HCT116 (cell line): ENCODE data around the gene PREP. TPM values are rescaled to one million over a fixed set of nuclear protein-coding genes. Genes with fewer than 3 reads are reported as not detected.

Experiments used
- ATAC-seq: fragments of 200-7000 bp; cut with Tn5 transposase; 2 replicates; pipeline ENCODE4 v1.9.1; 2020; ENCODE audit warnings: mild to moderate bottlenecking, moderate library complexity
- BruUV-seq: library from RNA; stranded (reverse); fragments of 400-500 nt; replicated peaks from 2 replicates; lab custom pipeline; 2021; lab: Mats Ljungman, UMichigan
- CTCF ChIA-PET: fragments of 300-600 bp; sonication (Branson Sonifier 250); formaldehyde crosslinking; loops from one replicate; lab custom pipeline; 2021; ENCODE audit warnings: antibody characterized with exemption; lab: Charles Lee
- POLR2A ChIA-PET: fragments of 300-600, 350-600 bp; sonication (Branson Sonifier 250); formaldehyde crosslinking; loops from one replicate; lab custom pipeline; 2021; ENCODE audit warnings: antibody characterized with exemption; lab: Charles Lee
- RAD21 ChIA-PET, 2 experiments: fragments of 300-600 bp; sonication (Branson Sonifier 250); formaldehyde crosslinking; loops; one replicate each; lab custom pipeline; 2023; ENCODE audit warnings: low total read pairs in 2 of 2; ENCODE audit not compliant: uncharacterized antibody in 2 of 2, unreplicated experiment in 2 of 2, low non-redundant PET in 1 of 2; lab: Charles Lee
- DNase-seq: peaks from one replicate; pipeline ENCODE4 v3.0.0-alpha.2; 2010; ENCODE audit warnings: low read depth, low spot score
- H2AFZ ChIP-seq: fragments of 200-600 bp; shearing (Covaris generic), sonication (generic); 2 replicates; pipeline ENCODE4 v1.6.1; 2017; ENCODE audit warnings: low read depth, mixed run types, mixed read lengths, antibody characterized with exemption, low read length; ENCODE audit not compliant: poor library complexity, severe bottlenecking
- H3K27ac ChIP-seq: 2 replicates; pipeline ENCODE4 v1.5.1; 2012; ENCODE audit warnings: low read depth, low read length
- H3K27me3 ChIP-seq: fragments of 200-600 bp; sonication (generic); 2 replicates; pipeline ENCODE4 v1.6.1; 2016; ENCODE audit warnings: mixed run types, low read length, mixed read lengths; ENCODE audit not compliant: insufficient read depth
- H3K36me3 ChIP-seq, 2 experiments: fragments of 200-500 bp in 1 of 2; fragments of 200-600 bp in 1 of 2; sonication (Bioruptor generic) in 1 of 2; sonication (generic) in 1 of 2; 2 replicates each; pipeline versions ENCODE4 v1.5.1 to v1.6.1; 2014 to 2016; ENCODE audit warnings: low read length in 2 of 2, inconsistent platforms in 1 of 2, mixed read lengths in 1 of 2, mixed run types in 1 of 2; ENCODE audit not compliant: insufficient read depth in 2 of 2, control insufficient read depth in 1 of 2
- H3K4me1 ChIP-seq, 2 experiments: fragments of 200-600 bp in 1 of 2; sonication (generic) in 1 of 2; 2 replicates each; pipeline versions ENCODE4 v1.5.1 to v1.6.1; 2012 to 2017; ENCODE audit warnings: low read length in 2 of 2, inconsistent platforms in 1 of 2, mild to moderate bottlenecking in 1 of 2, mixed read lengths in 1 of 2, mixed run types in 1 of 2, moderate library complexity in 1 of 2; ENCODE audit not compliant: insufficient read depth in 2 of 2, control insufficient read depth in 1 of 2
- H3K4me2 ChIP-seq: fragments of 200-600 bp; sonication (generic); 2 replicates; pipeline ENCODE4 v1.6.1; 2017; ENCODE audit warnings: mixed run types, low read length, mixed read lengths
- H3K4me3 ChIP-seq, 2 experiments: fragments of 200-600 bp in 1 of 2; sonication (generic) in 1 of 2; replicated peaks in 1 of 2; 2 replicates each; pipeline ENCODE4 v1.5.1; 2011 to 2016; ENCODE audit warnings: low read length in 2 of 2, control low read depth in 1 of 2, low read depth in 1 of 2, mild to moderate bottlenecking in 1 of 2, mixed read lengths in 1 of 2, mixed run types in 1 of 2
- H3K79me2 ChIP-seq: fragments of 200-600 bp; sonication (generic); 2 replicates; pipeline ENCODE4 v1.6.1; 2017; ENCODE audit warnings: mild to moderate bottlenecking, mixed run types, low read length, moderate library complexity, mixed read lengths; ENCODE audit not compliant: insufficient read depth
- H3K9ac ChIP-seq: fragments of 200-600 bp; sonication (generic); 2 replicates; pipeline ENCODE4 v1.6.1; 2016; ENCODE audit warnings: low read length, mixed read lengths
- H3K9me2 ChIP-seq: fragments of 200-600 bp; sonication (generic), shearing (Covaris generic); 2 replicates; pipeline ENCODE4 v1.6.1; 2017; ENCODE audit warnings: mixed run types, mild to moderate bottlenecking, moderate library complexity; ENCODE audit not compliant: insufficient read depth
- H3K9me3 ChIP-seq, 2 experiments: fragments of 200-500 bp in 1 of 2; fragments of 200-600 bp in 1 of 2; sonication (Bioruptor generic) in 1 of 2; sonication (generic) in 1 of 2; 2 replicates each; pipeline ENCODE4 v1.6.1; 2014 to 2017; ENCODE audit warnings: low read length in 2 of 2, mixed read lengths in 2 of 2, inconsistent platforms in 1 of 2, low read depth in 1 of 2, mild to moderate bottlenecking in 1 of 2, mixed run types in 1 of 2, moderate library complexity in 1 of 2; ENCODE audit not compliant: control insufficient read depth in 1 of 2, insufficient read depth in 1 of 2
- H4K20me1 ChIP-seq: fragments of 200-600 bp; sonication (generic), shearing (Covaris generic); 2 replicates; pipeline ENCODE4 v1.6.1; 2017; ENCODE audit warnings: mixed run types, mild to moderate bottlenecking, moderate library complexity; ENCODE audit not compliant: insufficient read depth
- CEBPB ChIP-seq: IDR thresholded peaks from 2 replicates; pipeline ENCODE4 v1.6.1; 2012; ENCODE audit warnings: low read depth
- EGR1 ChIP-seq: IDR thresholded peaks from 2 replicates; pipeline ENCODE4 v1.6.1; 2012; ENCODE audit warnings: low read depth
- MAX ChIP-seq: IDR thresholded peaks from 2 replicates; pipeline ENCODE4 v1.6.1; 2012
- POLR2AphosphoS5 ChIP-seq: IDR thresholded peaks from 2 replicates; pipeline ENCODE4 v1.6.1; 2011; ENCODE audit warnings: mild to moderate bottlenecking, low read depth, low read length, moderate library complexity
- RAD21 ChIP-seq: IDR thresholded peaks from 2 replicates; pipeline ENCODE4 v1.6.1; 2012; ENCODE audit warnings: low read depth, mild to moderate bottlenecking
- REST ChIP-seq: IDR thresholded peaks from 2 replicates; pipeline ENCODE4 v1.6.1; 2012; ENCODE audit warnings: low read depth
- SRF ChIP-seq: IDR thresholded peaks from 2 replicates; pipeline ENCODE4 v1.6.1; 2012; ENCODE audit warnings: low read depth
- ZFX ChIP-seq: fragments of 450-650 bp; IDR thresholded peaks from 2 replicates; pipeline ENCODE4 v1.6.1; 2017
- ZNF274 ChIP-seq: fragments of 200-500 bp; sonication (Bioruptor generic); IDR thresholded peaks from 2 replicates; pipeline ENCODE4 v1.6.1; 2014; ENCODE audit warnings: mild to moderate bottlenecking, low read depth, low read length, inconsistent platforms
- intact Hi-C: fragments of 100-400 bp; cut with micrococcal nuclease; formaldehyde crosslinking; loops from 2 replicates; pipeline ENCODE4 v1.10.0; 2022
- total RNA-seq: library from RNA; stranded (reverse); gene quantifications from one replicate; pipeline ENCODE4 v1.2.1, GENCODE V29; 2021; ENCODE audit not compliant: unreplicated experiment

Gene PREP
- total RNA-seq, 1 experiment from 2014 or later: 53.5 TPM

GRCh38 chr6:105326216-105326615, 76.7 kb downstream of the PREP start:
- H3K27me3 ChIP-seq: no peaks in the 10 kb centered on the region
- BruUV-seq: no TSS peak
- ATAC-seq: peak; percentile 37
- H4K20me1 ChIP-seq: no peaks in the 10 kb centered on the region
- CTCF ChIA-PET: interaction anchor here (1.2 to 1.8 kb wide), 2 partner anchors 9 to 238 kb away, joined by 4 to 17 read pairs; no protein-coding TSS in a partner anchor
- intact Hi-C loops: loop anchor here (2.0 kb wide), 1 partner anchor 77 kb away; the partner anchor contains the start of gene PREP
- 0 out of 2 replicates have a peak, but pooled peaks cover 3% of the 10 kb centered on the region for H3K79me2 ChIP-seq
- peak overlapping the region; percentile 72 for H3K4me2 ChIP-seq
- peak overlapping the region; percentile 84 for H3K27ac ChIP-seq
- H3K36me3 ChIP-seq: no peaks in the 10 kb centered on the region; a peak in 1 of 4 replicates
- no peak overlapping the region for H2AFZ ChIP-seq
- TF ChIP-seq REST (no peak), EGR1 (0 out of 2 replicates have a peak, but pooled peaks have one; percentile 4), SRF (no peak), RAD21 (no peak), POLR2AphosphoS5 (no peak), MAX (no peak), CEBPB (no peak; the same call in 1 of the 2 replicates), ZNF274 (no peak), ZFX (no peak)
- TF ChIP-seq, all 23 proteins: peak for 1
- Histone ChIP-seq H3K4me3 (peak overlapping the region in 1 of 2 experiments; percentile 47; a peak in 3 of 4 replicates), H3K4me1 (peaks cover 57 to 71% of the 10 kb centered on the region in 2 experiments), H3K9ac (peak overlapping the region; percentile 61), H3K9me3 (no peaks in the 10 kb centered on the region), H3K9me2 (no peaks in the 10 kb centered on the region)
- POLR2A ChIA-PET: interaction anchor here (0.5 to 1.3 kb wide), 2 partner anchors 9 to 289 kb away, joined by 3 to 4 read pairs; no protein-coding TSS in a partner anchor
- peak; percentile 56 for DNase-seq
- RAD21 ChIA-PET: interaction anchor here in 1 of 2 experiments (1.4 kb wide), 1 partner anchor 37 kb away, joined by 3 read pairs; no protein-coding TSS in a partner anchor
